GM18519 (cell line): ENCODE data around the gene MALT1.
"Not testable (repeated sequence)": the region's sequence is repeated elsewhere in the genome, so short reads cannot be mapped to it uniquely, and the experiment has no call there.

Experiments used
- ATAC-seq: cut with Tn5 transposase; IDR thresholded peaks from one replicate; pipeline ENCODE4 v1.9.1; 2021; ENCODE audit warnings: mild to moderate bottlenecking, moderate library complexity; ENCODE audit not compliant: unreplicated experiment, low FRiP score

MALT1 gene, protein sequence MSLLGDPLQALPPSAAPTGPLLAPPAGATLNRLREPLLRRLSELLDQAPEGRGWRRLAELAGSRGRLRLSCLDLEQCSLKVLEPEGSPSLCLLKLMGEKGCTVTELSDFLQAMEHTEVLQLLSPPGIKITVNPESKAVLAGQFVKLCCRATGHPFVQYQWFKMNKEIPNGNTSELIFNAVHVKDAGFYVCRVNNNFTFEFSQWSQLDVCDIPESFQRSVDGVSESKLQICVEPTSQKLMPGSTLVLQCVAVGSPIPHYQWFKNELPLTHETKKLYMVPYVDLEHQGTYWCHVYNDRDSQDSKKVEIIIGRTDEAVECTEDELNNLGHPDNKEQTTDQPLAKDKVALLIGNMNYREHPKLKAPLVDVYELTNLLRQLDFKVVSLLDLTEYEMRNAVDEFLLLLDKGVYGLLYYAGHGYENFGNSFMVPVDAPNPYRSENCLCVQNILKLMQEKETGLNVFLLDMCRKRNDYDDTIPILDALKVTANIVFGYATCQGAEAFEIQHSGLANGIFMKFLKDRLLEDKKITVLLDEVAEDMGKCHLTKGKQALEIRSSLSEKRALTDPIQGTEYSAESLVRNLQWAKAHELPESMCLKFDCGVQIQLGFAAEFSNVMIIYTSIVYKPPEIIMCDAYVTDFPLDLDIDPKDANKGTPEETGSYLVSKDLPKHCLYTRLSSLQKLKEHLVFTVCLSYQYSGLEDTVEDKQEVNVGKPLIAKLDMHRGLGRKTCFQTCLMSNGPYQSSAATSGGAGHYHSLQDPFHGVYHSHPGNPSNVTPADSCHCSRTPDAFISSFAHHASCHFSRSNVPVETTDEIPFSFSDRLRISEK

DNA sequence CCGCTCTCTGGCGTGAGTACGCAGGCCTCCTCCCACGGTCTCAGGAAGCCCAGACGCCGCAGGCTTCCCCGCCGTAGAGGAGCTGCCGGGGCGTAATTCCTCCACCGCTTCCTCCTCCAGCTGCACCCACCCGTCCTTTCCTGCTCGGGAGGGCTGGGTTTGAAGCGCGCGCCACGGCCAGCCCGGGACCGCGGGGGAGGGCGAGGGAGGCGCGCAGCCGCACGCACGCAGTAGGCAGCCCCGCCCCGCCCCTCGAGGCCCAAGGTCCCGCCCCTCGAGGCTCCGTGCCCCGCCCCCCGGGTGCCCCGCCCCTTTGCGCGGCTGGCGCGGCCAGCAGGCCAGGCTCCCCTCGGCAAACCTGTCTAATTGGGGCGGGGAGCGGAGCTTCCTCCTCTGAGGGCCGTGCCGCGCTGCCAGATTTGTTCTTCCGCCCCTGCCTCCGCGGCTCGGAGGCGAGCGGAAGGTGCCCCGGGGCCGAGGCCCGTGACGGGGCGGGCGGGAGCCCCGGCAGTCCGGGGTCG, at the start of gene MALT1:
MALT1 (plus strand) TSS at position 355 of the 521 bp plus-strand sequence. CDS start 179 bp downstream, outside the sequence.
- peak; percentile 48 for ATAC-seq

DNA sequence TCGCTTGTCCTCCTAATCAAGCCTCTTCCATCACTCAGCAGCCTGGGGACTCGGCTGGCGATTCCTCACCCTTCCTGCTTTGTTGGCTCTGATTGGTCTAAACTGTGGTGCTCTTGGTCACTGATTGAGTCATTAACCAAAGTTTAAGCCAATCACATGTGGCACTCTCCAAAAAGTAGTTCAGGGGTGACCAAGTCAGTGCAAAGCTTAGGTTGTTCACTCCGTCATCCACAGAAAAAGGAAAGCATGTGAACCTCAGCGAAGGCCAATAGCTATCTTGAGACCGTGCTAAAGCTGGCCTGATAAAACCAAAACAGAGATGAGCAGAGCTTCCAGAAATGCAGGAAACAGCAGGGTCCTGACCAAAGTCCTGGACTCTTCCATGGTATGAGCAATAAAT, 47.3 kb upstream of the MALT1 start:
- no peak for ATAC-seq

DNA sequence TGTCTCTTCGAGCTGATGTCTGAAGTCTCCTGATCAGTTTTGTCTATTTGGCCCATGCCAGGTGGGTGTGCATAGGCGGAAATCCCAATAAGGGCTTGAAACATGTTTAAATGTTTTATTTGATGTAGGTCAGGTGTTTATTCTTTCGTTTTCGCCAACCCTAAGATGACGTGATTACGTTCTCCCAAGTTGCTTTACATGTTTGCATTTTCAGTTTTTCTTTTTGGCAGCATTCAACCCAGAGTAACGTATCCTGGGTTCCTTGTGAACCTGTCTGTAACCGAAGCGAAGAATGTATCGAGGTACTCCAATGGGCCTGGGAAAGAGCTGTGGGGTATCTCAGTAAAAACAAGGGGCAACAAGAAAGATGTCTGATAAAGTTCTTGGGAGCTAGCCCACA, 45.4 kb upstream of the MALT1 start:
- ATAC-seq: no peak

DNA sequence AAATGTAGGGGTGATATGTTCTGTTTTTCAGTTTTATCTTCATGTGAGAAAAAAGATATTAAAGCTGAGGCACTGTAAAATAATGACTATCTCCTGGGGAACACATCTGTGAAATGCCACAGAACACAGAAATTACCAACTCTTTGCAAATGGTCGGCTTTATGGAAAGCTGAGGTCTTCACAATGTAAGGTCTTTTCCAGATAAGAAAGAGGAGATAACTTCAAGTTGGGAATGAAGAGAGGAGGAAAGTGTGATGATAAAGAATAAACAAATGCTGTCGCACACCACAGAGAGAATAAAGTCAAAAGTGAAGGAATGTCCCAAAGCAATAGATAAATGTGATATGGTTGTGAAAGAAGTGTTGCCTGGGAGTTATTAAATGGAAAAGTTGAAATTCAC, 41.2 kb upstream of the MALT1 start:
- no peak for ATAC-seq

DNA sequence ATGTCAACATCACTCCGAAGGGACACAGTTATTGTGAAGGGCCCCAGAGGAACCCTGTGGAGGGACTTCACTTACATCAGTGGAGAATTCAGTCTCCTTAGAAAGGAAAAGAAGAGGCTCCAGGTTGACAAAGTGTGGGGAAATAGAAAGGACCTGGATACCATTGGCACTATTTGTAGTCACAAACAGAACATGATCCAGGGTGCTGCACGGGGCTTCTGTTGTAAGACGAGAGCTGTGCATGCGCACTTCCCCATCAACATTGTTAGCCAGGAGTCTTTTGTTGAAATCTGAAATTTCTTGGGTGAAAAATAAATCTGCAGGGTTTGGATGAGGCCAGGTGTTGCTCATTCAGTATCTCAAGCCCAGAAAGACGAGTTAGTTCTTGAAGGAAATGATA, 40.0 kb upstream of the MALT1 start:
- no peak for ATAC-seq

DNA sequence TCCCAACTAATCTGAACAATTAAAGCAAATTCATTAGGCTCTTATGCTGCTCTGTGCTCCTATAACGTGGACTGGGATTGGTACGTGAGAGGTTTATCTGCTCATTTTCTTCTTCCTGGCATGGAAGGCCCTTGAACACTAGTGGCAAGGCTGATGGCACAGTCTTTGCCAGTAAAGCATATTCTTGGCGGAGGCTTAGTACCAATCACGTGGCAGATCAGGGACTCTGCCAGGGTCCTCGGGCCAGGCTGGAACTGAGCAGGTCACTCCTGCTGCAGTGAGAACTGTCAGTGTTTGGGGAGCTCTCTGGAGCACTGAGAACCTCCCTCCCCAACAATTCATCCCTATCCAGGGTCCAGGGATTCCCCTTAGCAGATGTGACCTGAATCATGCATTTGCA, 38.7 kb upstream of the MALT1 start:
- ATAC-seq: no peak

DNA sequence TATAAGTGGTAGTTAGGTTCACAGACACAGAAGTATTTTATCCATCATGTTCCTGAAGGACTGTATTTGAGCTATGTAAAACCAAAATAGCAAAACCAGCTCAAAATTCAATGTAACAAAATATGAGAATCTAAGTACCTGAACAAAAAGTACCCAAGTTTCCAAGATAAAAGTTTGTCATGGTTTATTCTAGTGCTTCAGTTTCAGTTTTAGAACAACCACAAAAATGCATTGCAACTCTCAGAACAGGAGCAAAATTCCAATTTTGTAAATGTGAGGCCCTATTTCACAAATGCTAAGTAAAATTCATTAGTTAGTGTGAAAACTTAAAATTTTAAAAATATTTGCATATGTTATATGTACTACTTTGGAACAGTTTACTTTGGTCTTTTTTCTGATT, 37.4 kb upstream of the MALT1 start:
- no peak for ATAC-seq

DNA sequence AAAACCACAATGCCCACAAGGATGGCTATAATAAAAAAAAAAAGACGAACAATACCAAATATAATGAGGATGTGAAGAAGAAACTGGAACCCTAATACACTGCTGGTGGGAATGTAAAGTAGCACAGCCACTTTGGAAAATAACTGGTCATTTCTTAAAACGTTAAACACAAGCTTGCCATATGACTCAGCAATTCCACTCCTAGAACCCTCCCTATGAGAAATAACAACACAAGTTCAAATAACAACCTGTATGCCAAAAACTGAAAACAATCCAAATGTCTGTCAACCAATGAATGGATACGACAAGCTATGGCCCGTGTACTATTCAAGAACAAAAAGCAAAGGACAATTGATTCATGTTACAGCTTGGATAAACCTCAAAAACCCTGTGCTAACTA, 35.4 kb upstream of the MALT1 start:
- ATAC-seq: no peak

DNA sequence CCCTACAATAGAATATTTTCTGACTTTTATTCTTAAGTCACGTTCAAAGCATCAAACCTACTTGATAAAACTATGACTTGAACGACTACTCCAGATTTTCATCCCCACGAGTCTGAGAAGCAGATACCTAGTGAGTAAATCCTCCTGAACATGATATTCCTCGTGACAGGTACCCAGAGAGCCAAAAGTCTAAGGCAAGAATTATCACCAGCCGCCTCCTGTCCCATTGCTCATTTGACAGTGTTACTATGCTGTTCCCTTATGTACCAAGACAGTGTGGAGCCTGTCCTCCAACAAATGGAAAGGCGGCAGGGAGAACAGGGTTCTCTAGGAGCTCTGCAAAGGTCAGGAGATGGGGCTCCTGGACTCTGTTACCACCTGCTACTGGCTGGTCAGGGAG, 34.1 kb upstream of the MALT1 start:
- ATAC-seq: no peak

DNA sequence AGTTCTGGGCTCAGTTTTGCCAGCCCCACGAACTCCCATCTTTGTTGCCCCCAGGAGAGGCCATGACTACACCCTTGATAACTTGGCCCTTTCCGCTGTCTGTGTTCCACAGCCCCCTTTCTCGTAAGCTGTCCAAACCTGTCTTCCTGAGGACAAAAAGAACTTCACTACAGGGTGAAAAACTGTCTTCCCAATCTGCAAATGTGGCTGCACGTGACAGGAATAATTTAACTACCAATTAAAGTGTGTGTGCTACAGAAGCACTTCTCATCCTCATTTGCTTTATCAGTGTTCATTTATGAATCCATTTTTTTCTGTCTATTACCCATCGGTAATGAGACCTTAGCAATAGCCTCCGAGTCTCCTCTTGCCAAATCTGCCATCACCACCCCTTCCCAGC, 33.3 kb upstream of the MALT1 start:
- no peak for ATAC-seq

DNA sequence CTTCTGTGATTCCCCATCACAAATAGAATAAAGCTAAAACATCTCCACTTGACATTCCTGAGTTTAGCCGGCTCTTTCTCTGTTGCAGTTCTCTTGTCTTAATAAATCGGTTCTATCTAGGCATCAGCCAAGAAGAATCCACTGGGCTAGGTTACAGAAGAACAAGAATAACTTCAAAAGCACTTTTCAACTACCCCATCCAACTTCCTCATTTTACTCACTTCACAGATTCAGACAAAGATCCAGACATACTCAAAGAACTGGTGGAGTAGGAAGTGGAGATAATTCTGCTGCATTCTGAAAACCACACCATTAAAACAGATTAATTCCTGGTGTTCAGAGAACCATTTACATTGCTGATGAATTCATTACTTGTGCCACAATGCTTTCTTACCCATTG, 32.8 kb upstream of the MALT1 start:
- ATAC-seq: no peak

DNA sequence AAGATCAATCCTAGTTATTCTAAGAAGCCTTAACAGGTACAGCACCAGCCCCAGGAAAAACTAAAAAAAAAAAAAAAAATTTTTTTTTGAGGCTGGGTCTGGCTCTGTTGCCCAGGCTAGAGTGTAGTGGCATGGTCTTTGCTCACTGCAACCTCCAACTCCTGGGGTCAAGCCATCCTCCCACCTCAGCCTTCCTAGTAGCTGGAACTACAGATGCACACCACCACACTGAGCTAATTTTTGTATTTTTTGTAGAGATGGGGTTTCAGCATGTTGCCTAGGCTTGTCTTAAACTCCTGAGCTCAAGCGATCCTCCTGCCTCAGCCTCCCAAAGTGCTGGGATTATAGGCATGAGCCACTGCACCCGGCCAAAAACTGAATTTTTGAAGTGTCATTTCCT, 32.0 kb upstream of the MALT1 start:
- no peak for ATAC-seq

DNA sequence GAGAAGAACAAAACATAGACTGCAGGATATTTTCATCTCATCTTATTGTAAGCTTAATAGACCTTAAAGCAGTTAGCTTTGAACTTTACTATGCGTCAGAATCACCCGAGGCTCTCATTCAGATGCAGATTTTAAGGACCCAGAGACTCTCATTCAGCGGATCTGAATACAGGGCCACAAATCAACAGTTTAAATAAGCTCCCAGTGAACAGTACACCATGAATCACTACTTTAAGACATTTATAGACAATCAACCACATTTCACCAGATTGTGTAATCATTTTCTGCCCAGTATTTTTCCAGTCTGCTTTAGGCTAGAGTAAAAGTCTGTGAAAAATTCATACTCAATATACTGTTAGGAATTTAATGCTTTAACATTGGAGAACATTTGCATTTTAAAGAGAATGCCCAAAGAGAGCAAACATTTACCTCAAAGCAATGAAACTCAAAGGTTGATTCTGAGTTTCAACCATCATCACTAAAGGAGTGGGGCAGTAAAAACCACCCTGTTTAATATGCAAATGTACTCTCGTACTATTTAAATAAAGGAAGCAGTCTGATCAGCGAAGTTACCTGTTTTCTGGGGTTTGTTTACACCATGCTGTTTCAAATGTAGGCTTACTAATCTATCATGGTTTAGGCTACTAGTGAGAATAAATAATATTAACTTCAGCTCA, 31.4 kb upstream of the MALT1 start:
- no peak for ATAC-seq

DNA sequence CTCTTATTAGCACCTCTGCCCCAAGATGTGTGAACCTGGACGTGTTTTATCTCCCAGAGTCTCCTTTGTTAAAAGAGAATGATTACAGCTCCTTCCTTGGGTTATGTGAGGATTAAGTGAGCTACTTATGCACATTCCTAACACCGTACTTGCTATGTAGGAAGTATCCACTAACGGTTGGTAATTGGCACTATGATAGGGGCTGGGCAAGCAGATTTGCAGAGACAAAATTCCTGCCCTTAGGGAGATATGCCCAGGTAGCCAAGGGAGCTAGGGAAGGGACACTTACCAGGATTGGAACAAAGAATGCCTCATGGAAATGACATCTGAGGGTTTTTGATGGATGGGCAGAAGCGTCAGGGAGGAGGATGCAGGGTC, 30.8 kb upstream of the MALT1 start:
- no peak for ATAC-seq

DNA sequence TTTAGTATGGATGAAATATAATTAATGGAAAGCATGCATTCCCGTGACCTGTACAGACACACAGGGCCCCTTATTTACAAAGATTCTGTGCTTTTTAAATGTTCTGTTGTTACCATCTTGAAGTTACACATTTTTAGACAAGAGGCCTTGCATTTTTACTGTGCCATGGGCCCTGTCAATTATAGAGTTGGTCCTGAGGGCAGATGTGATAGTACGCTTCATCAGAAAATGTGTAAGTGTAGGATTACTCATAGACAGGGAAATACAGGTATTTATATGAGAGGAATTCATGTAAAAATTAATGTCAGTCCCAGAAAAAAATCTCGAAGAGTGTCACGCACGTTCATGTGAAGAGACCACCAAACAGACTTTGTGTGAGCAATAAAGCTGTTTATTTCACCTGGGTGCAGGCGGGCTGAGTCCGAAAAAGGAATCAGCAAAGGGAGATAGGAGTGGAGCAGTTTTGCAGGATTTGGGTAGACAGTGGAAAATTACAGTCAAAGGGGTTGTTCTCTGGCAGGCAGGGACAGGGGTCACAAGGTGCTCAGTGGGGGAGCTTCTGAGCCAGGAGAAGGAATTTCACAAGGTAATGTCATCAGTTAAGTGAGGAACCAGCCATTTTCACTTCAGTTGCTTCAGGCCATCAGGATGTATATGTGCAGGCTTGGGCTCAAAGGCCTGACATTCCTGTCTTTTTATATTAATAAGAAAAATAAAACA, 30.2 kb upstream of the MALT1 start:
- no peak for ATAC-seq

DNA sequence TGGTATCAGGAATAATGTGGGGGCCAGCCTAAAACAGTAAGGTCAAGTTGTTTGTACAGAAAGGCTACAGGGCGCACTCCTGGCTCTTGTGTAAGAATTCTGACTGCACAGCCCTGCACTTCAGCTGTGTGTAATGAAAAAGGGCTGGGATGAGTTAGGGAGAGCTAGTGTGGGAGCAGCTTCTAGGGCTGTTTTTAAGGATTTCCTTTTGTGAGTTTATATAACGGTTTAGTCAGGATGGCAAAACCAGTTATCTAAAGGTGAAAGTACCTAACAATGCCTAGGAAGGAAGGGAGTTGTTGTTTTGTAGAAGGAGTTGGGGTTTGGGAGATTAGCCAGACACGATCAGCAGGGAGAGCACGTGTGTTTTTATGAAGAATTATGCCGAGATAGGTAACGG, 27.7 kb upstream of the MALT1 start:
- ATAC-seq: not testable (repeated sequence)

DNA sequence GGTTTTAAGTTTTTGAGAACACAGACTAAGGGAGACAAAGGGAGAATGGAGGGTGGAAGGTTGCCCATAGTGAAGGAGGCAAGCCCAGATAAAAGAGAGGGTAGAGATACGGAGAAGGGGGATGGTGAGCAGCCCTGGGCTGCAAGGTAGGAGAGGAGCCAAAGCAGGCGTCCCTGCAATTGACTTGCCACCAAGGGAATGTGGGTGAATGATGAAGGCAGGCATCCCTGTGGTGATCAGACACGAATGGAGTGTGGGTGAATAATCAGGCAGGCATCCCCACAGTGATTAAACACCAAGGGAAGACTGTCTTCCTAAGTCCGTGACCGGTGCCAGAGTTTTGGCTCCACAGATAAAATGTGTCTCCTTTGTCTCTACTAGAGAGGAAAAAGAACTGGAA, 25.9 kb upstream of the MALT1 start:
- no peak for ATAC-seq

DNA sequence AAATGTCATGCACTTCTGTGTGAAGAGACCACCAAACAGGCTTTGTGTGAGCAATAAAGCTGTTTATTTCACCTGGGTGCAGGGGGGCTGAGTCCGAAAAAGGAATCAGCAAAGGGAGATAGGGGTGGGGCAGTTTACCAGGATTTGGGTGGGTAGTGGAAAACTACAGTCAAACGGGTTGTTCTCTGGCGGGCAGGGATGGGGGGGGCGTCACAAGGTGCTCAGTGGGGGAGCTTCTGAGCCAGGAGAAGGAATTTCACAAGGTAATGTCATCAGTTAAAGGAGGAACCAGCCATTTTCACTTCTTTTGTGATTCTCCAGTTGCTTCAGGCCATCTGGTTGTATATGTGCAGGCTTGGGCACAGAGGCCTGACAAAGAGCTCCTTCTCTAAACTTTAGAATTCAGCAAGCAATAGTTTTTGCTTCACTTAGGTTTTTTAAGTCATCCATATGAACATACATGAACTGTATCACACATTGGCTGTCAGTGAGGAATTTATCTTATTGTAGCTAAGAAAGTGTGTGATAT, 24.9 kb upstream of the MALT1 start:
- no peak for ATAC-seq

DNA sequence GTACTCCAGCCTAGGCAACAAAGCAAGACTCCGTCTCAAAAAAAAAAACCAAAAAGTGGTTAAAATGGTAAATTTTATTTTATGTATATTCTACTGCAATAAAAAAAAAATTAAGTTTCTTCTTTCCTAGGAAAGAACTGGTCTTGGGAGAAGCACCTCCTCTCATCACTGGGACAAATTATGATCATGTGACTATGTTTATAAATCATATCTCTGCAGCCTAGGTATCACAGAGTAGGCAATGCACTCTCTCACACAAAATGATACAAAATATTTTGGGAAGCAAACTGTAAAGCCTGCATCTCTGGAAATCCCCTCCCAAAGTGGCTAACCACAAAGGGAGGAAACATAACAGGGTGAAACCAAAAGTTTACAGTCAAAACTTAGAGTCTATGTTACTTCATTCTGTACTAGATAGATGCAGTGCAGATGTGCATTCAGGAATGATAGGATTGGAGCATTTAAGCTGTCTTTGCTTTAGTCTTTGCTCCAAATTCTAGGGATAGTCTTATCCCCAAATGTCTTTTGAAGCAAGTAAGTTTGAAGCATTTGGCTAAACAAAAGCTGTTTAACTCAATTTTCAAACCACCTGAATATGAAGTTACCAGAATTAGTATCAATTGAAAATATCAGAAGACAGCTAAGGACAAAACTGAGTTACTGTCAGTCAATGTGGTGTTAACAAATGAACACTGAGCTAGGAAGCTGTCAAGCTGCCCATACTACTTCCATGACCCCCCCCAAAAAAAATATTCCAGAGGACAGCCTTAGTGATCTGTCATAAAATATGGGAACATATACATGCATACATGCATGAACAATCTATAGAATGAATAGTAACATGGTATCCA, 21.1 kb upstream of the MALT1 start:
- ATAC-seq: no peak
